Endodermal cell (in vitro differentiated cells): Measurements from ENCODE around the gene PAMR1. TPM values are rescaled to one million over a fixed set of nuclear protein-coding genes. Genes with fewer than 3 reads are reported as not detected.

Experiments used
- DNase-seq: peaks from one replicate; pipeline ENCODE4 v3.0.0-alpha.2; 2017
- H3K27ac ChIP-seq: 2 replicates; pipeline ENCODE4 v1.5.1; 2013; ENCODE audit warnings: mild to moderate bottlenecking, low read depth, low read length, moderate library complexity
- H3K27me3 ChIP-seq: 2 replicates; pipeline ENCODE4 v1.6.1; 2013; ENCODE audit warnings: mild to moderate bottlenecking, low read length, moderate library complexity; ENCODE audit not compliant: insufficient read depth, control insufficient read depth, poor library complexity, severe bottlenecking
- H3K36me3 ChIP-seq: 2 replicates; pipeline ENCODE4 v1.7.0; 2013; ENCODE audit warnings: mild to moderate bottlenecking, low read length, moderate library complexity; ENCODE audit not compliant: control insufficient read depth, insufficient read depth
- H3K4me1 ChIP-seq: one replicate; pipeline ENCODE4 v1.7.0; 2013; ENCODE audit warnings: low read length; ENCODE audit not compliant: control insufficient read depth, insufficient read depth
- H3K4me3 ChIP-seq: 2 replicates; pipeline ENCODE4 v1.5.1; 2013; ENCODE audit warnings: mild to moderate bottlenecking, low read length, moderate library complexity
- H3K9ac ChIP-seq: 2 replicates; pipeline ENCODE4 v1.6.1; 2013; ENCODE audit warnings: mild to moderate bottlenecking, low read length, moderate library complexity; ENCODE audit not compliant: poor library complexity, severe bottlenecking; ENCODE audit errors: extremely low read depth
- H3K9me3 ChIP-seq: 2 replicates; pipeline ENCODE4 v1.6.1; 2013; ENCODE audit warnings: mild to moderate bottlenecking, low read length, moderate library complexity; ENCODE audit not compliant: control insufficient read depth
- H3K27ac Mint-ChIP-seq: 2 replicates; pipeline ENCODE4 v1.8.0; 2020; ENCODE audit warnings: mixed read lengths
- H3K27me3 Mint-ChIP-seq: 2 replicates; pipeline ENCODE4 v1.8.0; 2021; ENCODE audit warnings: mild to moderate bottlenecking, mixed read lengths; ENCODE audit not compliant: insufficient read depth
- H3K36me3 Mint-ChIP-seq: 2 replicates; pipeline ENCODE4 v1.8.0; 2020; ENCODE audit warnings: low read depth, mixed read lengths
- H3K4me1 Mint-ChIP-seq: 2 replicates; pipeline ENCODE4 v1.8.0; 2020; ENCODE audit warnings: mixed read lengths
- H3K4me3 Mint-ChIP-seq: 2 replicates; pipeline ENCODE4 v1.8.0; 2020; ENCODE audit warnings: mild to moderate bottlenecking, moderate library complexity, mixed read lengths
- H3K9me3 Mint-ChIP-seq: 2 replicates; pipeline ENCODE4 v1.8.0; 2020; ENCODE audit warnings: mild to moderate bottlenecking, mixed read lengths
- WGBS, 2 experiments: methylation state at CpG; one replicate each; pipeline versions ENCODE4 v1.1.5 to v1.1.7; 2013; ENCODE audit warnings: missing lambda C conversion rate in 2 of 2, mixed read lengths in 1 of 2; ENCODE audit not compliant: insufficient coverage in 1 of 2, insufficient read length in 1 of 2; 5-methylcytosine and 5-hydroxymethylcytosine counted together
- total RNA-seq, 2 donors: library from RNA; stranded (reverse); fragmentation: NEBNext Ultra II Directional in 1 of 2; extraction: Animal tissue kit (Norgen Biotek cat#: 25700) in 1 of 2; gene quantifications; 2 replicates in 1 of 2; 3 replicates in 1 of 2; pipeline ENCODE4 v1.2.1, GENCODE V29; 2021
- TF ChIP-seq, protein P1 (sequence below): fragments of 200-600 bp; sonication (generic); conservative IDR thresholded peaks from 2 replicates; pipeline ENCODE4 v1.5.0; 2021; ENCODE audit warnings: antibody characterized with exemption, mild to moderate bottlenecking

Gene PAMR1
- total RNA-seq, 2 donors from 2014 or later: 55.3 to 79.0 TPM

DNA sequence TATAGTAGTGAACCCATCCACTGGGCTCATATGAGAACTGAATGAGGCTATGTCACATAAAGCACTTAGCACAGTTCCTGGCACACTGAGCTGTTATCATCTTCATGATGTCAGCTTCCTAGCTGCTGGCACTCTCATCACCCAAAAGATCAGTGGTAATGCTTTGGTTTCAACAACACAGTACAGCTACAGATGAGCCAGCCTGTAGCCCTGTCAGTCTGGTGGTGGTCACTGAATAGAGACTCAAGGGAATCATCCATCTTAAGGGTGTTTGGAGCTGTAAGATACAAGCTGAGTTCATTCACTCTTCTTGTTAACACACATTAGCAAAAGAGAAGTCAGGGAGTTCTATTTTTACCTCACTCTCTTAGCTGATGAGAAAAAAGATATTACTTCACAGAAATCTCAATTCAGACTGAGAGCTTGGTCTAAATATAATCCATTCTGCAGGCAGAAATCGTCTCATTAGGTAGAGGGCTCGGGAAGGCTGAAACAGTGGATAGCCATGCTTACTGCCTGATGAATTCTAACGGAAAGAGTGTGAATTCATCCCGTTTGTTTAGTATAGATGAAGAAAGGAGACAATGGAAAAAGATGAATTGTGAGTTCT lies 99.7 kb downstream of the PAMR1 start:
- Histone ChIP-seq H3K4me1 (peaks cover 5% of the 10 kb centered on the region), H3K27ac (peak overlapping the region; percentile 70), H3K9ac (no peak overlapping the region), H3K9me3 (no peaks in the 10 kb centered on the region), H3K36me3 (no peaks in the 10 kb centered on the region), H3K4me3 (no peak overlapping the region), H3K27me3 (peaks cover 54% of the 10 kb centered on the region)
- TF ChIP-seq, protein P1, sequence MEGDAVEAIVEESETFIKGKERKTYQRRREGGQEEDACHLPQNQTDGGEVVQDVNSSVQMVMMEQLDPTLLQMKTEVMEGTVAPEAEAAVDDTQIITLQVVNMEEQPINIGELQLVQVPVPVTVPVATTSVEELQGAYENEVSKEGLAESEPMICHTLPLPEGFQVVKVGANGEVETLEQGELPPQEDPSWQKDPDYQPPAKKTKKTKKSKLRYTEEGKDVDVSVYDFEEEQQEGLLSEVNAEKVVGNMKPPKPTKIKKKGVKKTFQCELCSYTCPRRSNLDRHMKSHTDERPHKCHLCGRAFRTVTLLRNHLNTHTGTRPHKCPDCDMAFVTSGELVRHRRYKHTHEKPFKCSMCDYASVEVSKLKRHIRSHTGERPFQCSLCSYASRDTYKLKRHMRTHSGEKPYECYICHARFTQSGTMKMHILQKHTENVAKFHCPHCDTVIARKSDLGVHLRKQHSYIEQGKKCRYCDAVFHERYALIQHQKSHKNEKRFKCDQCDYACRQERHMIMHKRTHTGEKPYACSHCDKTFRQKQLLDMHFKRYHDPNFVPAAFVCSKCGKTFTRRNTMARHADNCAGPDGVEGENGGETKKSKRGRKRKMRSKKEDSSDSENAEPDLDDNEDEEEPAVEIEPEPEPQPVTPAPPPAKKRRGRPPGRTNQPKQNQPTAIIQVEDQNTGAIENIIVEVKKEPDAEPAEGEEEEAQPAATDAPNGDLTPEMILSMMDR: no peak
- 87 to 97% methylated on average over 4 of the region's 4 CpGs for WGBS, 2 experiments
- no peak overlapping the region for H3K27ac Mint-ChIP-seq
- H3K4me1 Mint-ChIP-seq: peaks cover 16% of the 10 kb centered on the region
- H3K27me3 Mint-ChIP-seq: peaks cover 67% of the 10 kb centered on the region
- H3K4me3 Mint-ChIP-seq: no peak overlapping the region
- H3K36me3 Mint-ChIP-seq: peaks cover 6% of the 10 kb centered on the region
- no peak for DNase-seq
- H3K9me3 Mint-ChIP-seq: no peaks in the 10 kb centered on the region

DNA sequence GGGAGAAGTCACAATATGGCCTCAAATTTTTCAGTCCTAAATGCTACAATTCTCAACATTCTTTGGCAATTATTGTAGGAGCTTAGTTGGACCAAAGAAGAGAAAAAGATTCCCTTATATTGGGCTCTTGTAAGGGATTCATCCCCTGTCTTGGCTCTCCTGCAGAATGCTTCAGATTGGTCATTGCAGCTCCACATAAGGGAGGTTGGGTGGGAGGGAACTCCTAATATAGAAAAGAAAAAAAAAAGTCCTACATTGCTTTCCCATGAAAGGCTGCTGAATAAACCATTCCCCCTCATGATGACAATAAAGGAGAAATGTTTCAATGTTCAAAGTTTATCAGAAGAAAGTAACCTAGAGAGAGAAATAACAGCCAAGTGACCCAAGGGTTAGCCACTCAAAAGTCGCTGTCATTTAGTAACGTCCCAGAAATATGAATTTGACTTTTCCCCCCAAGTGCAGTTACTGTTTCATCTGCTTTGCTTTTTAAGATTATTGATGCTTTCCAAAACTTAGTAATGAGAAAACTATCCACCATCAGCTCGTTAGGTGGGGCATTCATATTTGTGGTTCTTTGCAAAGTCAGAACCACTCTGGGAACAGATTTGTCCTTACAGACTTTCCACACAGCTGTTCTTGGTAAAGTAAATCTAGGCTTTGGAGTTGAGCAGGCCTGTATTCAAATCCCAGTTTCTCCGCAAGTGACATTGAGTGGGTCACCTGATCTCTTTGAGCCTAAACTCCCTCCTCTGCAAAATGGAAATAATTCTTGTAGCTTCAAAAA lies 101.1 kb downstream of the PAMR1 start:
- Histone ChIP-seq H3K9ac (no peak overlapping the region), H3K36me3 (no peaks in the 10 kb centered on the region), H3K4me3 (no peak overlapping the region), H3K9me3 (no peaks in the 10 kb centered on the region), H3K4me1 (peaks cover 5% of the 10 kb centered on the region), H3K27me3 (peaks cover 66% of the 10 kb centered on the region), H3K27ac (no peak overlapping the region)
- no peak for DNase-seq
- Mint-ChIP-seq H3K36me3 (peaks cover 2% of the 10 kb centered on the region), H3K9me3 (no peaks in the 10 kb centered on the region), H3K27ac (no peak overlapping the region), H3K4me1 (peaks cover 20% of the 10 kb centered on the region), H3K27me3 (peaks cover 77% of the 10 kb centered on the region), H3K4me3 (no peak overlapping the region)
- TF ChIP-seq, protein P1: no peak
- 50 to 81% methylated on average over 1 to 4 of the region's 4 CpGs for WGBS, 2 experiments

DNA sequence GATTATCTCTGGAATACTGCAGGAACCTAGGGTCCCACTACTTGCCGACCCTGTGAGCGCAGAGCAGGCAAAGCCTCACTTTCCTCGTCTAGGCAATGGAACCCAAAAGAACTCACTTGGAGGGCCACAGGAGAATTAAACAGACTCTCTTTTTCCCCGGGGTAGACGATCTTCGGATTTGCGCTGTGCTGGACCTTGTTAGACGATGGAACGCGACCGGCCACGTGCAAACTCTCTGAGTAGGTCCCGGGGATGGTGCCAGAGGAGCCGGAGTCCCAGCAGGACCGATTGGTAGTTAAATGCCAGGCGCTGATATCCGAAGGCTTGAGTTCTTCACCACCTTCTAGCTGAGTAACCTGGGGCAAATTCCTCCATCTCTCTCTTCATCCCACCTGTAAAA lies 105.0 kb downstream of the PAMR1 start:
- no peak overlapping the region for H3K27ac ChIP-seq
- no peaks in the 10 kb centered on the region for H3K4me1 ChIP-seq
- no peaks in the 10 kb centered on the region for H3K36me3 ChIP-seq
- Mint-ChIP-seq H3K4me3 (peak overlapping the region; percentile 62), H3K4me1 (peaks cover 13% of the 10 kb centered on the region), H3K27me3 (peaks cover 96% of the 10 kb centered on the region), H3K27ac (no peak overlapping the region), H3K36me3 (no peaks in the 10 kb centered on the region), H3K9me3 (no peaks in the 10 kb centered on the region)
- 9 to 10% methylated on average over 12 to 17 of the region's 17 CpGs for WGBS, 2 experiments
- peak; percentile 65 for DNase-seq
- peak overlapping the region; percentile 81 for H3K4me3 ChIP-seq
- H3K27me3 ChIP-seq: peaks cover 87% of the 10 kb centered on the region
- TF ChIP-seq, protein P1: no peak
- H3K9ac ChIP-seq: no peak overlapping the region
- H3K9me3 ChIP-seq: no peaks in the 10 kb centered on the region
